Measurements from ENCODE around the gene ASIC2.

The ASIC2 gene

GRCh38 chr17:33073416-33073815 is 219.7 kb downstream of the ASIC2 start:
- DNase-seq (ENCODE audit: low read depth in 2 of 3, low spot score in 2 of 3): no peak

- DNase-seq (ENCODE audit: low read depth in 2 of 3, low spot score in 2 of 3): no peak
Measured at GRCh38 chr17:33072421-33073161, 220.5 kb downstream of the ASIC2 start.

GRCh38 chr17:33071656-33072055 is 221.4 kb downstream of the ASIC2 start:
- DNase-seq (ENCODE audit: low read depth in 2 of 3, low spot score in 2 of 3): no peak

GRCh38 chr17:33057564-33057963 is 235.5 kb downstream of the ASIC2 start:
- no peak for DNase-seq (ENCODE audit: low read depth in 2 of 3, low spot score in 2 of 3)

- no peak for DNase-seq (ENCODE audit: low read depth in 2 of 3, low spot score in 2 of 3)
Measured at GRCh38 chr17:33056399-33057146, 236.5 kb downstream of the ASIC2 start.

GRCh38 chr17:33055746-33056145 is 237.3 kb downstream of the ASIC2 start:
- DNase-seq (ENCODE audit: low read depth in 2 of 3, low spot score in 2 of 3): no peak

GRCh38 chr17:33055171-33055611 is 237.9 kb downstream of the ASIC2 start:
- no peak for DNase-seq (ENCODE audit: low read depth in 2 of 3, low spot score in 2 of 3)

- DNase-seq (ENCODE audit: low read depth in 2 of 3, low spot score in 2 of 3): no peak
Measured at GRCh38 chr17:33054412-33054811, 238.7 kb downstream of the ASIC2 start.

GRCh38 chr17:33053676-33054075 is 239.4 kb downstream of the ASIC2 start:
- no peak for DNase-seq (ENCODE audit: low read depth in 2 of 3, low spot score in 2 of 3)

GRCh38 chr17:33052856-33053255 is 240.2 kb downstream of the ASIC2 start:
- no peak for DNase-seq (ENCODE audit: low read depth in 2 of 3, low spot score in 2 of 3)

GRCh38 chr17:33050611-33051140 is 242.4 kb downstream of the ASIC2 start:
- DNase-seq (ENCODE audit: low read depth in 2 of 3, low spot score in 2 of 3): no peak

GRCh38 chr17:33049781-33050414 is 243.2 kb downstream of the ASIC2 start:
- peak in 2 of 3 experiments; percentile 5 to 30 for DNase-seq (ENCODE audit: low read depth in 2 of 3, low spot score in 2 of 3)

- no peak for DNase-seq (ENCODE audit: low read depth in 2 of 3, low spot score in 2 of 3)
Measured at GRCh38 chr17:33046361-33047255, 246.5 kb downstream of the ASIC2 start.

GRCh38 chr17:33045216-33045615 is 247.9 kb downstream of the ASIC2 start:
- DNase-seq (ENCODE audit: low read depth in 2 of 3, low spot score in 2 of 3): no peak

- DNase-seq (ENCODE audit: low read depth in 2 of 3, low spot score in 2 of 3): no peak
Measured at GRCh38 chr17:33044771-33045170, 248.3 kb downstream of the ASIC2 start.

- DNase-seq (ENCODE audit: low read depth in 2 of 3, low spot score in 2 of 3): no peak
Measured at GRCh38 chr17:33040461-33040860, 252.6 kb downstream of the ASIC2 start.

- no peak for DNase-seq (ENCODE audit: low read depth in 2 of 3, low spot score in 2 of 3)
Measured at GRCh38 chr17:33039874-33040273, 253.2 kb downstream of the ASIC2 start.

GRCh38 chr17:33038740-33039139 is 254.4 kb downstream of the ASIC2 start:
- no peak for DNase-seq (ENCODE audit: low read depth in 2 of 3, low spot score in 2 of 3)

- no peak for DNase-seq (ENCODE audit: low read depth in 2 of 3, low spot score in 2 of 3)
Measured at GRCh38 chr17:33033176-33033575, 259.9 kb downstream of the ASIC2 start.

- DNase-seq (ENCODE audit: low read depth in 2 of 3, low spot score in 2 of 3): no peak
Measured at GRCh38 chr17:33028778-33029177, 264.3 kb downstream of the ASIC2 start.

GRCh38 chr17:33028061-33028460 is 265.0 kb downstream of the ASIC2 start:
- no peak for DNase-seq (ENCODE audit: low read depth in 2 of 3, low spot score in 2 of 3)
